ENCODE results near the gene MAPKAPK3.

DNA sequence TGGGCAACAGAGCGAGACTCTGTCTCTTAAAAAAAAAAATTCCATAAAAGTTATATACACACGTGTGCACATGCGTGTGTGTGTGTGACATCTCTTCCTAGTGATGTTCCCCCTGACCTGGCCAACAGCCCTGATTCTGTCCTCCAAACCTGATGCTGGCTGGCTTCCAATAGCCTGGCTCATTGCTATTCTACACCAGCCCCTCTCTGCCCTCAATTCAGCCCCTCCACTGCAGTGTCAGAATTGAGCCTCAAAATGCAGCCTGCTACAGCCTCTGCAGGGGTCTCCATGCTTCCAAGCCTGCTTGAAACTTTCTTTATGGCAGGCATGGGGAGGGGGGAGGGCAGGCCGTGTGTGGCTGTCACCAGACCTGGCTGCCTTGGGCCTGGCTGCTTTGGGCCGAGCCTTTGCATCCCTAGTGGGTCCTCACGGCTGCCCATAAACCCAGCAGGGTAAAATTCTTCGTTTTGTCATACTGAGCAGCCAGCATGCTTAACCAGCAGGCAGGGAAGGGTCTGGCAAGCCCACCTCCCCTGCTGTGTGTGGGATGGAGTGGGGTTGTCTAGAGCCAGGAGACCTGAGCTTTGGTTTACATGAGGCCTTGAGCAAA, 35.1 kb downstream of the MAPKAPK3 start:
- TF ChIP-seq, protein P1, sequence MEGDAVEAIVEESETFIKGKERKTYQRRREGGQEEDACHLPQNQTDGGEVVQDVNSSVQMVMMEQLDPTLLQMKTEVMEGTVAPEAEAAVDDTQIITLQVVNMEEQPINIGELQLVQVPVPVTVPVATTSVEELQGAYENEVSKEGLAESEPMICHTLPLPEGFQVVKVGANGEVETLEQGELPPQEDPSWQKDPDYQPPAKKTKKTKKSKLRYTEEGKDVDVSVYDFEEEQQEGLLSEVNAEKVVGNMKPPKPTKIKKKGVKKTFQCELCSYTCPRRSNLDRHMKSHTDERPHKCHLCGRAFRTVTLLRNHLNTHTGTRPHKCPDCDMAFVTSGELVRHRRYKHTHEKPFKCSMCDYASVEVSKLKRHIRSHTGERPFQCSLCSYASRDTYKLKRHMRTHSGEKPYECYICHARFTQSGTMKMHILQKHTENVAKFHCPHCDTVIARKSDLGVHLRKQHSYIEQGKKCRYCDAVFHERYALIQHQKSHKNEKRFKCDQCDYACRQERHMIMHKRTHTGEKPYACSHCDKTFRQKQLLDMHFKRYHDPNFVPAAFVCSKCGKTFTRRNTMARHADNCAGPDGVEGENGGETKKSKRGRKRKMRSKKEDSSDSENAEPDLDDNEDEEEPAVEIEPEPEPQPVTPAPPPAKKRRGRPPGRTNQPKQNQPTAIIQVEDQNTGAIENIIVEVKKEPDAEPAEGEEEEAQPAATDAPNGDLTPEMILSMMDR (IDR thresholded peaks at IDR 0.05) = no peak
- no peak for TF ChIP-seq POLR2A (IDR thresholded peaks at IDR 0.05)
